LNCAP (cell line): ENCODE measurements around the gene NBPF26.
"Not testable (repeated sequence)": the region's sequence is repeated elsewhere in the genome, so short reads cannot be mapped to it uniquely, and the experiment has no call there.

Source experiments
- TF ChIP-seq, protein P1 (sequence below): fragments of 450-650 bp; IDR thresholded peaks from 2 replicates; pipeline ENCODE4 v1.5.1; 2017; ENCODE audit warnings: mild to moderate bottlenecking

Gene NBPF26

DNA sequence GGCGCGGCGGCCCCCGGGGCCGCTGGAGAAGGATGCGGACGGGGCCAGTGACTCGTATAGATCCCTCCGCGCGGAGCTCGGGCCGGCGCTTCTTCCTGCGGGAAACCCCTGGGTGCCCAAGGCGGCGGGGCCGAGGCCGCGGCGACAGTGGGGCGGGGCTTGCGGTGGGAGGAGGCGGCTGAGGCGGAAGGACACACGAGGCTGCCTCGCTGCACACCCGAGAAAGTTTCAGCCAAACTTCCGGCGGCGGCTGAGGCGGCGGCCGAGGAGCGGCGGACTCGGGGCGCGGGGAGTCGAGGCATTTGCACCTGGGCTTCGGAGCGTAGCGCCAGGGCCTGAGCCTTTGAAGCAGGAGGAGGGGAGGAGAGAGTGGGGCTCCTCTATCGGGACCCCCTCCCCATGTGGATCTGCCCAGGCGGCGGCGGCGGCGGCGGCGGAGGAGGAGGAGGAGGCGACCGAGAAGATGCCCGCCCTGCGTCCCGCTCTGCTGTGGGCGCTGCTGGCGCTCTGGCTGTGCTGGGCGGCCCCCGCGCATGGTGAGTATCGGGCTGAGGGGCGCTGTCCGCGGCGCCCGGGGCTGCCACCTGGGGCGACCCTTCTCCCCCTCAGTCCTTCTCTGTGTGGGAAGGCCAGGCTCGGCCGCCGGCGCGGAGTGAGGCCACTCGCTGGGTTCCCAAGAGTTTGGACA is at the start of gene NBPF26:
NBPF26 (plus strand) TSS at position 231 of the 688 bp plus-strand sequence.
- TF ChIP-seq, protein P1, sequence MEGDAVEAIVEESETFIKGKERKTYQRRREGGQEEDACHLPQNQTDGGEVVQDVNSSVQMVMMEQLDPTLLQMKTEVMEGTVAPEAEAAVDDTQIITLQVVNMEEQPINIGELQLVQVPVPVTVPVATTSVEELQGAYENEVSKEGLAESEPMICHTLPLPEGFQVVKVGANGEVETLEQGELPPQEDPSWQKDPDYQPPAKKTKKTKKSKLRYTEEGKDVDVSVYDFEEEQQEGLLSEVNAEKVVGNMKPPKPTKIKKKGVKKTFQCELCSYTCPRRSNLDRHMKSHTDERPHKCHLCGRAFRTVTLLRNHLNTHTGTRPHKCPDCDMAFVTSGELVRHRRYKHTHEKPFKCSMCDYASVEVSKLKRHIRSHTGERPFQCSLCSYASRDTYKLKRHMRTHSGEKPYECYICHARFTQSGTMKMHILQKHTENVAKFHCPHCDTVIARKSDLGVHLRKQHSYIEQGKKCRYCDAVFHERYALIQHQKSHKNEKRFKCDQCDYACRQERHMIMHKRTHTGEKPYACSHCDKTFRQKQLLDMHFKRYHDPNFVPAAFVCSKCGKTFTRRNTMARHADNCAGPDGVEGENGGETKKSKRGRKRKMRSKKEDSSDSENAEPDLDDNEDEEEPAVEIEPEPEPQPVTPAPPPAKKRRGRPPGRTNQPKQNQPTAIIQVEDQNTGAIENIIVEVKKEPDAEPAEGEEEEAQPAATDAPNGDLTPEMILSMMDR = not testable (repeated sequence)

DNA sequence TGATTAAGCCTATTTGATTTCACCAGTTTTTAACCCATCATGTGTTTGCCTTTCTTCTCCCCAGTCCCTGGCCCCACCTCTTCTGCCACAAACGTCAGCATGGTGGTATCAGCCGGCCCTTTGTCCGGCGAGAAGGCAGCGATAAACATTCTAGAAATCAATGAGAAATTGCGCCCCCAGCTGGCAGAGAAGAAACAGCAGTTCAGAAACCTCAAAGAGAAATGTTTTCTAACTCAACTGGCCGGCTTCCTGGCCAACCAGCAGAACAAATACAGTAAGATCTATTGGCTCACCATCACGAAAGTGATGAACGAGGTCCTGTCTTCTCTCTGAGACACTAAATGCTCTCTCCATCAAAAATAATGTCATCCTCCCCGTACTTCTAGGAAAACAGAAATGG is 88.1 kb downstream of the NBPF26 start:
- TF ChIP-seq, protein P1 = peak; percentile 37; the same call in 1 of the 2 replicates
